Measurements from ENCODE around the gene POLR1A. TPM values are rescaled to one million over a fixed set of nuclear protein-coding genes. Genes with fewer than 3 reads are reported as not detected.

Gene POLR1A
- total RNA-seq, 4 donors from 2014 or later: 11.8 to 20.2 (median 16.2) TPM

- H3K27me3 ChIP-seq: no peaks in the 10 kb centered on the region
- H3K4me3 ChIP-seq: no peak overlapping the region
- no peaks in the 10 kb centered on the region for H3K9me3 ChIP-seq
- no peak for TF ChIP-seq POLR2A (IDR thresholded peaks at IDR 0.05)
- peaks cover 7 to 94% (median 20%) of the 10 kb centered on the region in 3 donors for H3K36me3 ChIP-seq
- intact Hi-C loops (cut with DNase I): loop anchor here (10.0 kb wide), 1 partner anchor 185 kb away; the partner anchor contains the start of gene ST3GAL5
- peaks cover 7 to 27% (median 9%) of the 10 kb centered on the region in 3 donors for H3K4me1 ChIP-seq
- 87 to 91% methylated on average over 7 to 12 of the region's 16 CpGs for WGBS, 2 donors
- no peak overlapping the region for H3K27ac ChIP-seq
- DNase-seq: no peak
Observed at GRCh38 chr2:86069783-86070339, 35.8 kb downstream of the POLR1A start.

GRCh38 chr2:86069091-86069685, 36.5 kb downstream of the POLR1A start:
- DNase-seq: no peak
- Histone ChIP-seq H3K9me3 (no peaks in the 10 kb centered on the region), H3K27me3 (no peaks in the 10 kb centered on the region), H3K4me3 (no peak overlapping the region), H3K27ac (no peak overlapping the region), H3K36me3 (peaks cover 7 to 94% (median 16%) of the 10 kb centered on the region in 3 donors), H3K4me1 (peaks cover 7 to 27% (median 9%) of the 10 kb centered on the region in 3 donors)
- no peak for TF ChIP-seq CTCF (IDR thresholded peaks at IDR 0.05)
- TF ChIP-seq POLR2A (IDR thresholded peaks at IDR 0.05): no peak
- whole genome bisulfite sequencing, 2 donors: 84 to 95% methylated on average over 6 to 7 of the region's 8 CpGs
- intact Hi-C loops (cut with DNase I): no loop called here

- no peaks in the 10 kb centered on the region for H3K27me3 ChIP-seq
- TF ChIP-seq CTCF (IDR thresholded peaks at IDR 0.05) (no peak), POLR2A (IDR thresholded peaks at IDR 0.05) (no peak)
- H3K9me3 ChIP-seq: no peaks in the 10 kb centered on the region
- intact Hi-C loops (cut with DNase I): no loop called here
- 96 to 98% methylated on average over 5 of the region's 5 CpGs for WGBS, 2 donors
- no peak overlapping the region for H3K4me3 ChIP-seq
- peak overlapping the region in 1 of 4 donors; percentile 14 for H3K27ac ChIP-seq
- peaks cover 7 to 27% (median 9%) of the 10 kb centered on the region in 3 donors for H3K4me1 ChIP-seq
- H3K36me3 ChIP-seq: peaks cover 7 to 94% (median 16%) of the 10 kb centered on the region in 3 donors
- DNase-seq: no peak
Observed at GRCh38 chr2:86068648-86069047, 37.0 kb downstream of the POLR1A start.

- Histone ChIP-seq H3K36me3 (peaks cover 7 to 94% (median 16%) of the 10 kb centered on the region in 3 donors), H3K4me3 (no peak overlapping the region), H3K4me1 (peaks cover 7 to 27% (median 9%) of the 10 kb centered on the region in 3 donors), H3K9me3 (no peaks in the 10 kb centered on the region), H3K27ac (peak overlapping the region in 1 of 4 donors; percentile 14), H3K27me3 (no peaks in the 10 kb centered on the region)
- WGBS, 2 donors: 55 to 60% methylated on average over 1 to 7 of the region's 7 CpGs
- intact Hi-C loops (cut with DNase I): no loop called here
- DNase-seq: no peak
- TF ChIP-seq CTCF (IDR thresholded peaks at IDR 0.05): no peak
Observed at GRCh38 chr2:86068136-86068588, 37.5 kb downstream of the POLR1A start.

GRCh38 chr2:86066915-86067314, 38.8 kb downstream of the POLR1A start:
- TF ChIP-seq CTCF (IDR thresholded peaks at IDR 0.05): no peak
- no peak for TF ChIP-seq POLR2A (IDR thresholded peaks at IDR 0.05)
- Histone ChIP-seq H3K4me3 (no peak overlapping the region), H3K27me3 (no peaks in the 10 kb centered on the region), H3K27ac (no peak overlapping the region), H3K9me3 (no peaks in the 10 kb centered on the region), H3K4me1 (peaks cover under 1 to 21% (median 3%) of the 10 kb centered on the region in 3 donors), H3K36me3 (peaks cover 7 to 94% (median 16%) of the 10 kb centered on the region in 3 donors)
- intact Hi-C loops (cut with DNase I): no loop called here
- DNase-seq: no peak
